ENCODE data around the gene ZGPAT.

GRCh38 chr20:63702036-63702665 is 5.7 kb upstream of the ZGPAT start:
- TF ChIP-seq CTCF (IDR thresholded peaks at IDR 0.05) (no peak), POLR2A (IDR thresholded peaks at IDR 0.05) (no peak)
